22Rv1 (cell line): Measurements from ENCODE around the gene RBMS1.

Experiments
- ZFX ChIP-seq: fragments of 450-650 bp; IDR thresholded peaks from 2 replicates; pipeline ENCODE4 v1.6.1; 2017; ENCODE audit warnings: antibody characterized with exemption, borderline replicate concordance
- TF ChIP-seq, protein P1 (sequence below): fragments of 450-650 bp; IDR thresholded peaks from 2 replicates; pipeline ENCODE4 v1.5.1; 2017; ENCODE audit warnings: mild to moderate bottlenecking

DNA sequence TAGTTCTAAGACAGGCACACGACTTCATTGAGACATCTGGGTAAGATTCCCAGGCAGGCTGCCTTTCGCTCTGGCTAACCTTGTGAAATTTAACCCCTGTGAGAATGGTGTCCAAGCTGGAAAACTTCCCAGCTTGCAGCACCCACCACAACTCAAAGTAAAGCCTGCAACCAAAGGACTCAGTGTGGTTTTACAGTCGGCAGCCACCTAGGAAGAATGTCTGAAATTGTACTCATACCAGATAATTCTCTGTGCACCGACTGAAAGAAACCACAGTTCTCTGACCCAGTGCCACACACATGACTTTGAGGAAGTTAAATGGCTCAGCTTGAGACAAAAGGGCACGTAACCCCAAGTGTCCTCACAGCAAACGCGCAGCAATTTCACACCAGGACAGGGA is 125.7 kb downstream of the RBMS1 start:
- TF ChIP-seq, protein P1, sequence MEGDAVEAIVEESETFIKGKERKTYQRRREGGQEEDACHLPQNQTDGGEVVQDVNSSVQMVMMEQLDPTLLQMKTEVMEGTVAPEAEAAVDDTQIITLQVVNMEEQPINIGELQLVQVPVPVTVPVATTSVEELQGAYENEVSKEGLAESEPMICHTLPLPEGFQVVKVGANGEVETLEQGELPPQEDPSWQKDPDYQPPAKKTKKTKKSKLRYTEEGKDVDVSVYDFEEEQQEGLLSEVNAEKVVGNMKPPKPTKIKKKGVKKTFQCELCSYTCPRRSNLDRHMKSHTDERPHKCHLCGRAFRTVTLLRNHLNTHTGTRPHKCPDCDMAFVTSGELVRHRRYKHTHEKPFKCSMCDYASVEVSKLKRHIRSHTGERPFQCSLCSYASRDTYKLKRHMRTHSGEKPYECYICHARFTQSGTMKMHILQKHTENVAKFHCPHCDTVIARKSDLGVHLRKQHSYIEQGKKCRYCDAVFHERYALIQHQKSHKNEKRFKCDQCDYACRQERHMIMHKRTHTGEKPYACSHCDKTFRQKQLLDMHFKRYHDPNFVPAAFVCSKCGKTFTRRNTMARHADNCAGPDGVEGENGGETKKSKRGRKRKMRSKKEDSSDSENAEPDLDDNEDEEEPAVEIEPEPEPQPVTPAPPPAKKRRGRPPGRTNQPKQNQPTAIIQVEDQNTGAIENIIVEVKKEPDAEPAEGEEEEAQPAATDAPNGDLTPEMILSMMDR: no peak
- no peak for TF ChIP-seq ZFX
